ENCODE results near the gene NDUFA11.

- no peak for TF ChIP-seq HNRNPLL (IDR thresholded peaks at IDR 0.05; ENCODE audit: low read depth, low read length, poor library complexity, severe bottlenecking)
- TF ChIP-seq, protein P1, sequence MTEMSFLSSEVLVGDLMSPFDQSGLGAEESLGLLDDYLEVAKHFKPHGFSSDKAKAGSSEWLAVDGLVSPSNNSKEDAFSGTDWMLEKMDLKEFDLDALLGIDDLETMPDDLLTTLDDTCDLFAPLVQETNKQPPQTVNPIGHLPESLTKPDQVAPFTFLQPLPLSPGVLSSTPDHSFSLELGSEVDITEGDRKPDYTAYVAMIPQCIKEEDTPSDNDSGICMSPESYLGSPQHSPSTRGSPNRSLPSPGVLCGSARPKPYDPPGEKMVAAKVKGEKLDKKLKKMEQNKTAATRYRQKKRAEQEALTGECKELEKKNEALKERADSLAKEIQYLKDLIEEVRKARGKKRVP (CRISPR knock-in tag; IDR thresholded peaks at IDR 0.05): no peak
- no peak for TF ChIP-seq EP300 (IDR thresholded peaks at IDR 0.05; ENCODE audit: low read depth in 2 of 2, low read length in 2 of 2)
- TF ChIP-seq EP300 (CRISPR knock-in tag; IDR thresholded peaks at IDR 0.05; ENCODE audit: borderline replicate concordance): no peak
Measured at GRCh38 chr19:5932609-5933262, 29.1 kb upstream of the NDUFA11 start.
